HPDE6-E6E7 (cell line): ENCODE results near the gene ARID1A.

Experiments used
- DNase-seq: peaks from one replicate; pipeline ENCODE4 v3.0.0; 2011; ENCODE audit warnings: missing footprints; ENCODE audit errors: extremely low spot score

The ARID1A gene

GRCh38 chr1:26759531-26759930, 63.7 kb downstream of the ARID1A start:
- DNase-seq, result no peak

GRCh38 chr1:26761217-26761616, 65.4 kb downstream of the ARID1A start:
- DNase-seq, result no peak

GRCh38 chr1:26767714-26768113, 71.9 kb downstream of the ARID1A start:
- DNase-seq, result no peak

GRCh38 chr1:26768755-26769154, 72.9 kb downstream of the ARID1A start:
- no peak for DNase-seq

- DNase-seq, result no peak
Observed at GRCh38 chr1:26771285-26771642, 75.4 kb downstream of the ARID1A start.

- DNase-seq, result peak; percentile 84
Observed at GRCh38 chr1:26771643-26772321, 76.0 kb downstream of the ARID1A start.

- no peak for DNase-seq
Observed at GRCh38 chr1:26772687-26773086, 76.9 kb downstream of the ARID1A start.

- no peak for DNase-seq
Observed at GRCh38 chr1:26774462-26774861, 78.6 kb downstream of the ARID1A start.

- no peak for DNase-seq
Observed at GRCh38 chr1:26775666-26776065, 79.9 kb downstream of the ARID1A start.

- no peak for DNase-seq
Observed at GRCh38 chr1:26779098-26779668, 83.4 kb downstream of the ARID1A start.

GRCh38 chr1:26780344-26780957, 84.6 kb downstream of the ARID1A start:
- no peak for DNase-seq

- DNase-seq, result no peak
Observed at GRCh38 chr1:26781206-26781825, 85.5 kb downstream of the ARID1A start.

- no peak for DNase-seq
Observed at GRCh38 chr1:26782521-26783212, 86.9 kb downstream of the ARID1A start.

GRCh38 chr1:26783646-26784022, 87.8 kb downstream of the ARID1A start:
- no peak for DNase-seq

GRCh38 chr1:26784023-26784871, 88.4 kb downstream of the ARID1A start:
- no peak for DNase-seq

GRCh38 chr1:26784886-26785285, 89.1 kb downstream of the ARID1A start:
- no peak for DNase-seq

- DNase-seq, result no peak
Observed at GRCh38 chr1:26785611-26786436, 90.0 kb downstream of the ARID1A start.

GRCh38 chr1:26786437-26787380, 90.9 kb downstream of the ARID1A start:
- no peak for DNase-seq

- DNase-seq, result no peak
Observed at GRCh38 chr1:26787381-26787705, 91.5 kb downstream of the ARID1A start.
